K562 (cell line): ENCODE data around the gene HAGHL. TPM values are rescaled to one million over a fixed set of nuclear protein-coding genes. Genes with fewer than 3 reads are reported as not detected.
"Not testable (repeated sequence)": the region's sequence is repeated elsewhere in the genome, so short reads cannot be mapped to it uniquely, and the experiment has no call there.

Source experiments
- ATAC-seq: fragments of 200-7000 bp; cut with Tn5 transposase; 3 replicates; pipeline ENCODE4 v1.9.1; 2020; ENCODE audit warnings: moderate library complexity
- BruUV-seq: library from RNA; stranded (reverse); fragments of 400-500 nt; replicated peaks from 2 replicates; lab custom pipeline; 2021; lab: Mats Ljungman, UMichigan
- CTCF ChIA-PET: fragments of 300-600 bp; formaldehyde crosslinking; extraction: SDS; loops from one replicate; lab custom pipeline; 2021; ENCODE audit warnings: low intra/inter-chr PET ratio; lab: Yijun Ruan, JAX
- POLR2A ChIA-PET: fragments of 300-600, 350-650 bp; sonication (Branson Sonifier 250); formaldehyde crosslinking; extraction: SDS; loops from one replicate; lab custom pipeline; 2021; ENCODE audit warnings: antibody characterized with exemption, inconsistent platforms; lab: Yijun Ruan, JAX
- DNase-seq, 4 experiments: peaks; one replicate each; pipeline versions ENCODE4 v3.0.0 to v3.0.0-alpha.2; 2011 to 2018; ENCODE audit warnings: low spot score in 3 of 4, mixed read lengths in 3 of 4; ENCODE audit errors: extremely low read depth in 1 of 4
- FAIRE-seq: peaks from 2 replicates; lab custom pipeline; 2011; peaks lifted over from hg19 to GRCh38; lab: Jason Lieb, UNC
- H2AFZ ChIP-seq: 2 replicates; pipeline ENCODE4 v1.6.0; 2011; ENCODE audit warnings: low read depth, low read length, control low read depth, inconsistent platforms
- H3K27ac ChIP-seq: fragments of 200-600 bp; 3 replicates; pipeline ENCODE4 v1.8.0; 2011; ENCODE audit warnings: low read depth, mild to moderate bottlenecking, control low read depth, inconsistent platforms, low read length, moderate library complexity, mixed read lengths; ENCODE audit errors: extremely low read depth
- H3K27me3 ChIP-seq, 2 experiments: fragments of 300-600 bp in 1 of 2; 2 replicates in 1 of 2; 3 replicates in 1 of 2; pipeline versions ENCODE4 v1.6.0 to v1.8.0; 2011; ENCODE audit warnings: inconsistent platforms in 2 of 2, low read length in 2 of 2, mild to moderate bottlenecking in 1 of 2, mixed read lengths in 1 of 2, moderate library complexity in 1 of 2; ENCODE audit not compliant: control insufficient read depth in 2 of 2, insufficient read depth in 2 of 2
- H3K36me3 ChIP-seq: fragments of 300-600 bp; 3 replicates; pipeline ENCODE4 v1.8.0; 2011; ENCODE audit warnings: mild to moderate bottlenecking, low read length, inconsistent platforms; ENCODE audit not compliant: control insufficient read depth, insufficient read depth
- H3K4me1 ChIP-seq, 2 experiments: fragments of 200-600 bp in 1 of 2; replicated peaks in 1 of 2; 2 replicates in 1 of 2; 3 replicates in 1 of 2; pipeline versions ENCODE4 v1.5.1 to v1.8.0; 2011; ENCODE audit warnings: inconsistent platforms in 2 of 2, low read length in 2 of 2, mild to moderate bottlenecking in 1 of 2, mixed read lengths in 1 of 2, moderate library complexity in 1 of 2; ENCODE audit not compliant: control insufficient read depth in 2 of 2, insufficient read depth in 2 of 2
- H3K4me2 ChIP-seq: 2 replicates; pipeline ENCODE4 v1.6.1; 2011; ENCODE audit warnings: low read length, control low read depth, inconsistent platforms, mixed read lengths; ENCODE audit not compliant: insufficient read depth
- H3K4me3 ChIP-seq: fragments of 200-600 bp; sonication (generic), shearing (Covaris generic); 2 replicates; pipeline ENCODE4 v1.5.1; 2016; ENCODE audit warnings: control low read depth, inconsistent platforms
- H3K79me2 ChIP-seq: fragments of 200-600 bp; 3 replicates; pipeline ENCODE4 v1.8.0; 2011; ENCODE audit warnings: low read length, inconsistent platforms; ENCODE audit not compliant: control insufficient read depth, insufficient read depth
- H3K9ac ChIP-seq, 2 experiments: 2 replicates each; pipeline versions ENCODE4 v1.6.0 to v1.6.1; 2011; ENCODE audit warnings: low read depth in 2 of 2, low read length in 2 of 2, control low read depth in 1 of 2, inconsistent platforms in 1 of 2, mild to moderate bottlenecking in 1 of 2, mixed read lengths in 1 of 2; ENCODE audit not compliant: insufficient read depth in 1 of 2
- H3K9me1 ChIP-seq: one replicate; pipeline ENCODE4 v1.6.0; 2011; ENCODE audit warnings: inconsistent platforms, mild to moderate bottlenecking, low read length, moderate library complexity; ENCODE audit not compliant: control insufficient read depth, insufficient read depth
- H3K9me3 ChIP-seq: replicated peaks from 2 replicates; pipeline ENCODE4 v1.5.1; 2011; ENCODE audit warnings: low read depth, low read length, inconsistent platforms; ENCODE audit not compliant: control insufficient read depth, insufficient read depth
- H4K20me1 ChIP-seq: replicated peaks from 2 replicates; pipeline ENCODE4 v1.6.1; 2011; ENCODE audit warnings: low read length, inconsistent platforms, mixed read lengths; ENCODE audit not compliant: control insufficient read depth, insufficient read depth
- BCOR ChIP-seq: fragments of 450-650 bp; IDR thresholded peaks from 2 replicates; pipeline ENCODE4 v1.6.1; 2016
- CEBPB ChIP-seq: fragments of 450-650 bp; IDR thresholded peaks from 2 replicates; pipeline ENCODE4 v1.6.1; 2016; ENCODE audit warnings: missing genetic modification characterization, missing compliant biosample characterization
- CTCF ChIP-seq, 3 experiments: IDR thresholded peaks in 2 of 3; conservative IDR thresholded peaks in 1 of 3; 2 replicates each; pipeline ENCODE4 v1.5.1; 2011 to 2012; ENCODE audit warnings: low read length in 3 of 3, mild to moderate bottlenecking in 3 of 3, control low read depth in 2 of 3, improper control_type of control experiment in 1 of 3, inconsistent platforms in 1 of 3, low read depth in 1 of 3, mixed read lengths in 1 of 3, moderate library complexity in 1 of 3; ENCODE audit not compliant: insufficient read depth in 2 of 3
- FOSL1 ChIP-seq: fragments of 200-800 bp; sonication (Bioruptor generic); conservative IDR thresholded peaks from 2 replicates; pipeline ENCODE4 v1.6.1; 2016; ENCODE audit warnings: missing genetic modification characterization, missing compliant biosample characterization
- KDM1A ChIP-seq, 2 experiments: fragments of 450-650 bp; IDR thresholded peaks; 2 replicates each; pipeline ENCODE4 v1.6.1; 2016; ENCODE audit warnings: mild to moderate bottlenecking in 2 of 2
- LCOR ChIP-seq: sonication (generic); formaldehyde crosslinking; IDR thresholded peaks from 2 replicates; pipeline ENCODE4 v1.8.0; 2022; ENCODE audit warnings: mild to moderate bottlenecking, missing genetic modification reagents
- REST ChIP-seq, 2 experiments: fragments of 450-650 bp; formaldehyde crosslinking in 1 of 2; IDR thresholded peaks; 2 replicates each; pipeline versions ENCODE4 v1.4.0 to v1.6.1; 2014 to 2020; ENCODE audit warnings: mild to moderate bottlenecking in 2 of 2, borderline replicate concordance in 1 of 2, low read depth in 1 of 2
- ZBTB33 ChIP-seq: sonication (generic); formaldehyde crosslinking; IDR thresholded peaks from 2 replicates; pipeline ENCODE4 v1.8.1; 2023; ENCODE audit warnings: mild to moderate bottlenecking, missing genetic modification reagents
- WGBS: fragments of 100-300 bp; shearing (Covaris generic); methylation state at CpG from one replicate; pipeline ENCODE4 v1.1.6; 2016; ENCODE audit warnings: low coverage, mixed read lengths; ENCODE audit not compliant: insufficient coverage; ENCODE audit errors: missing lambda C conversion rate; 5-methylcytosine and 5-hydroxymethylcytosine counted together
- in situ Hi-C: fragments of 300-500 bp; cut with MboI; formaldehyde crosslinking; loops from 4 replicates; pipeline ENCODE4 v1.15.0; 2018; ENCODE audit warnings: inconsistent platforms, mixed read lengths
- intact Hi-C: fragments of 100-400 bp; cut with micrococcal nuclease; formaldehyde crosslinking; loops from 2 replicates; pipeline ENCODE4 v1.14.2; 2022
- polyA plus RNA-seq, 8 experiments: library from polyadenylated mRNA; depleted of rRNA in 4 of 8; stranded (reverse) in 5 of 8; unstranded in 3 of 8; fragments of >200 nt; fragmentation: Nextera tagmentation in 2 of 8; fragmentation: Illumina TruSeq in 1 of 8; extraction: Ambion mirVana in 2 of 8; extraction: Trizol in 1 of 8; gene quantifications; 2 replicates each; pipeline versions ENCODE4 v1.2.1 to v1.2.3, GENCODE V29; 2011 to 2014; ENCODE audit warnings: inconsistent platforms in 1 of 8, missing spikeins in 1 of 8
- total RNA-seq, 7 experiments: library from RNA; depleted of rRNA in 6 of 7; stranded (reverse); fragments of >200 nt in 6 of 7; fragmentation: Illumina TruSeq in 2 of 7; extraction: Trizol in 2 of 7; gene quantifications; 2 replicates each; pipeline versions ENCODE4 v1.2.1 to v1.2.3, GENCODE V29; 2011 to 2021; ENCODE audit warnings: low replicate concordance in 1 of 7

Gene HAGHL
- total and polyA plus RNA-seq, 9 of the 15 experiments (the other 6 are each of a cell fraction or from before 2014, with no cell fraction given), result 0.31 to 83.4 (median 20.7) TPM

- H3K27ac ChIP-seq; BruUV-seq; H3K9me1 ChIP-seq; H3K9me3 ChIP-seq; H2AFZ ChIP-seq; H3K4me3 ChIP-seq; H3K36me3 ChIP-seq; H3K27me3 ChIP-seq; H3K4me2 ChIP-seq; H3K9ac ChIP-seq; TF ChIP-seq REST (CRISPR knock-in tag; IDR thresholded peaks at IDR 0.05; ENCODE audit: low read depth): not testable (repeated sequence)
- intact Hi-C loops (loop anchor here (5.0 kb wide), 1 partner anchor 95 kb away; no protein-coding TSS in a partner anchor), in situ Hi-C loops (loop anchor here (5.0 to 10.0 kb wide), 2 partner anchors 75 to 342 kb away; partner anchors contain the start of genes CHTF18 and RPUSD1)
- DNase-seq, result peak in 2 of 4 experiments; percentile 46 to 85
- Histone ChIP-seq H3K79me2 (peaks cover 12% of the 10 kb centered on the region), H4K20me1 (peaks cover 20% of the 10 kb centered on the region; the same call in 1 of the 2 replicates), H3K4me1 (peaks cover 7 to 69% of the 10 kb centered on the region in 2 experiments; a peak in 3 of 5 replicates)
- ChIA-PET POLR2A (interaction anchor here (0.7 to 1.2 kb wide), 3 partner anchors 8 to 94 kb away, joined by 3 read pairs; partner anchors contain the start of gene ANTKMT), CTCF (interaction anchor here (0.6 to 4.5 kb wide), 4 partner anchors 30 to 390 kb away, joined by 4 to 73 read pairs (median 10); no protein-coding TSS in a partner anchor)
- peak; percentile 29 for ATAC-seq
- 27% methylated on average over 13 of the region's 13 CpGs for WGBS
- FAIRE-seq, result peak; percentile 96
- TF ChIP-seq CEBPB (tag) (peak; percentile 71), CTCF (IDR thresholded peaks at IDR 0.05 in 2 of 3, conservative IDR thresholded peaks at IDR 0.05 in 1 of 3; ENCODE audit: insufficient read depth in 2 of 3, low read depth in 1 of 3, low read length in 3 of 3) (peak; percentile 59 to 70 (median 66)), BCOR (peak; percentile 44; the same call in 1 of the 2 replicates), LCOR (peak; percentile 38; the same call in 1 of the 2 replicates), KDM1A (IDR thresholded peaks at IDR 0.05) (0 out of 4 replicates have a peak, but pooled peaks of 1 of the 2 experiments have one; percentile 7), REST (IDR thresholded peaks at IDR 0.05; ENCODE audit: borderline replicate concordance) (peak; percentile 62; the same call in 1 of the 2 replicates), ZBTB33 (peak; percentile 94), FOSL1 (peak; percentile 66)
Measured at GRCh38 chr16:712740-713250, 14.1 kb upstream of the HAGHL start.
